ENCODE data around the gene BATF2.

DNA sequence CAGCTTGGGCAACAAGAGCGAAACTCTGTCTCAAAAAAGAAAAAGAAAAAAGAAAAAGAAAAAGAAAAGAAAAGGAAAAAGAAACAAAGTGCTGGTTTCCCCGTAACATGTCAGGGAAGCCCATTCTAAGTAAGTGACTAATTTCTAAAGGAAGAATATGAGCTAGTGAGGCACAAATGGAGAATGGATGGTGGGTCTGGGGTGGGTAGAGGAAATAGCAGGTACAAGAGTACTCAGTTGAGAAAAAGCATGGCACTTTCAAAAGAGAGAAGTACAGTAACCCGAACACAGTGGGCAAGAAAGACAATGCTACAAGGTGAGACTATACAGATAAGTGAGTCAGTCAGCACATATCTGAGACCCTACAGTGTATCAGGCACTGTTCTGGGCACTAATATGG lies 29.4 kb downstream of the BATF2 start:
- TF ChIP-seq, protein P1, sequence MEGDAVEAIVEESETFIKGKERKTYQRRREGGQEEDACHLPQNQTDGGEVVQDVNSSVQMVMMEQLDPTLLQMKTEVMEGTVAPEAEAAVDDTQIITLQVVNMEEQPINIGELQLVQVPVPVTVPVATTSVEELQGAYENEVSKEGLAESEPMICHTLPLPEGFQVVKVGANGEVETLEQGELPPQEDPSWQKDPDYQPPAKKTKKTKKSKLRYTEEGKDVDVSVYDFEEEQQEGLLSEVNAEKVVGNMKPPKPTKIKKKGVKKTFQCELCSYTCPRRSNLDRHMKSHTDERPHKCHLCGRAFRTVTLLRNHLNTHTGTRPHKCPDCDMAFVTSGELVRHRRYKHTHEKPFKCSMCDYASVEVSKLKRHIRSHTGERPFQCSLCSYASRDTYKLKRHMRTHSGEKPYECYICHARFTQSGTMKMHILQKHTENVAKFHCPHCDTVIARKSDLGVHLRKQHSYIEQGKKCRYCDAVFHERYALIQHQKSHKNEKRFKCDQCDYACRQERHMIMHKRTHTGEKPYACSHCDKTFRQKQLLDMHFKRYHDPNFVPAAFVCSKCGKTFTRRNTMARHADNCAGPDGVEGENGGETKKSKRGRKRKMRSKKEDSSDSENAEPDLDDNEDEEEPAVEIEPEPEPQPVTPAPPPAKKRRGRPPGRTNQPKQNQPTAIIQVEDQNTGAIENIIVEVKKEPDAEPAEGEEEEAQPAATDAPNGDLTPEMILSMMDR (conservative IDR thresholded peaks at IDR 0.05), result no peak
- no peak for TF ChIP-seq ZFX (IDR thresholded peaks at IDR 0.05)
